HepG2 (cell line): ENCODE results near the gene AXIN1. TPM values are rescaled to one million over a fixed set of nuclear protein-coding genes. Genes with fewer than 3 reads are reported as not detected.

ENCODE experiments used
- CREB1 ChIP-seq, 2 experiments: fragments of 450-650 bp in 1 of 2; IDR thresholded peaks; 2 replicates each; pipeline ENCODE4 v1.6.1; 2016 to 2017; ENCODE audit warnings: control low read depth in 1 of 2, mild to moderate bottlenecking in 1 of 2, missing compliant biosample characterization in 1 of 2, missing genetic modification characterization in 1 of 2
- KDM2A ChIP-seq: sonication (generic); formaldehyde crosslinking; IDR thresholded peaks from 2 replicates; pipeline ENCODE4 v1.4.0; 2020; ENCODE audit warnings: low read depth, missing genetic modification reagents, borderline replicate concordance
- KLF6 ChIP-seq: IDR thresholded peaks from 2 replicates; pipeline ENCODE4 v1.8.0; 2016; ENCODE audit warnings: missing biosample characterization, missing genetic modification reagents
- PAX8 ChIP-seq: sonication (generic); formaldehyde crosslinking; IDR thresholded peaks from 2 replicates; pipeline ENCODE4 v1.8.0; 2022; ENCODE audit warnings: mild to moderate bottlenecking, missing genetic modification reagents, borderline replicate concordance
- PCBP1 ChIP-seq: fragments of 200-400 bp; formaldehyde crosslinking; IDR thresholded peaks from 2 replicates; pipeline ENCODE4 v1.6.1; 2017; ENCODE audit warnings: mild to moderate bottlenecking, low read depth, low read length, borderline replicate concordance
- POLR2A ChIP-seq, 2 experiments: IDR thresholded peaks; 2 replicates each; pipeline ENCODE4 v1.6.1; 2011; ENCODE audit warnings: low read depth in 2 of 2, low read length in 2 of 2, mild to moderate bottlenecking in 1 of 2, moderate library complexity in 1 of 2; ENCODE audit not compliant: insufficient read depth in 1 of 2
- RAD21 ChIP-seq: fragments of 450-650 bp; formaldehyde crosslinking; IDR thresholded peaks from 2 replicates; pipeline ENCODE4 v1.5.0; 2020; ENCODE audit warnings: mild to moderate bottlenecking
- SKI ChIP-seq: fragments of 450-650 bp; IDR thresholded peaks from one replicate; pipeline ENCODE4 v1.6.1; 2018; ENCODE audit warnings: mild to moderate bottlenecking; ENCODE audit not compliant: partially characterized antibody
- SPEN ChIP-seq: sonication (generic); formaldehyde crosslinking; IDR thresholded peaks from 2 replicates; pipeline ENCODE4 v1.5.1; 2020; ENCODE audit warnings: low read depth, mild to moderate bottlenecking, missing genetic modification reagents
- ZBTB7A ChIP-seq: sonication (generic); formaldehyde crosslinking; IDR thresholded peaks from 2 replicates; pipeline ENCODE4 v1.8.0; 2022; ENCODE audit warnings: mild to moderate bottlenecking, missing genetic modification reagents
- ZBTB7B ChIP-seq: sonication (generic); formaldehyde crosslinking; IDR thresholded peaks from 2 replicates; pipeline ENCODE4 v1.4.0; 2020; ENCODE audit warnings: missing genetic modification reagents
- ZIK1 ChIP-seq: sonication (generic); formaldehyde crosslinking; IDR thresholded peaks from 2 replicates; pipeline ENCODE4 v1.5.0; 2020; ENCODE audit warnings: mild to moderate bottlenecking, low read depth, missing genetic modification reagents, borderline replicate concordance
- ZNF253 ChIP-seq: sonication (generic); formaldehyde crosslinking; IDR thresholded peaks from 2 replicates; pipeline ENCODE4 v1.8.0; 2022; ENCODE audit warnings: mild to moderate bottlenecking, missing genetic modification reagents, borderline replicate concordance
- ZNF329 ChIP-seq: sonication (generic); formaldehyde crosslinking; IDR thresholded peaks from 2 replicates; pipeline ENCODE4 v1.9.0; 2021; ENCODE audit warnings: low read depth, mild to moderate bottlenecking, missing genetic modification reagents
- ZNF605 ChIP-seq: sonication (generic); formaldehyde crosslinking; IDR thresholded peaks from 2 replicates; pipeline ENCODE4 v1.8.0; 2022; ENCODE audit warnings: mild to moderate bottlenecking, missing genetic modification reagents
- polyA plus RNA-seq, 8 experiments: library from polyadenylated mRNA; depleted of rRNA in 3 of 8; stranded (reverse) in 7 of 8; unstranded in 1 of 8; fragments of >200 nt; fragmentation: Illumina TruSeq in 4 of 8; extraction: Trizol in 4 of 8; gene quantifications; 2 replicates each; pipeline versions ENCODE4 v1.2.1 to v1.2.3, GENCODE V29; 2011 to 2016; ENCODE audit warnings: low read depth in 4 of 8, missing spikeins in 1 of 8, mixed read lengths in 1 of 8; ENCODE audit not compliant: insufficient read depth in 1 of 8
- total RNA-seq, 5 experiments: library from RNA; depleted of rRNA; stranded (reverse); fragments of >200 nt; fragmentation: Illumina TruSeq; extraction: Trizol; gene quantifications; 2 replicates each; pipeline ENCODE4 v1.2.3, GENCODE V29; 2016; ENCODE audit warnings: low read depth in 1 of 5
- TF ChIP-seq, protein P1 (sequence below): sonication (generic); formaldehyde crosslinking; IDR thresholded peaks from 2 replicates; pipeline ENCODE4 v1.5.0; 2020; ENCODE audit warnings: missing genetic modification reagents
- TF ChIP-seq, protein P2 (sequence below): sonication (generic); formaldehyde crosslinking; IDR thresholded peaks from 2 replicates; pipeline ENCODE4 v1.5.0; 2020; ENCODE audit warnings: mild to moderate bottlenecking, missing genetic modification reagents, moderate library complexity
- TF ChIP-seq, protein P3 (sequence below): sonication (generic); formaldehyde crosslinking; conservative IDR thresholded peaks from 2 replicates; pipeline ENCODE4 v1.8.0; 2022; ENCODE audit warnings: low read depth, missing genetic modification reagents
- TF ChIP-seq, protein P4 (sequence below): sonication (generic); formaldehyde crosslinking; IDR thresholded peaks from 2 replicates; pipeline ENCODE4 v1.5.1; 2020; ENCODE audit warnings: missing genetic modification reagents, mild to moderate bottlenecking, borderline replicate concordance

The AXIN1 gene
- total and polyA plus RNA-seq, 2 of the 13 experiments (the other 11 are each of a cell fraction or from before 2014, with no cell fraction given) = 24.0 to 26.0 TPM

DNA sequence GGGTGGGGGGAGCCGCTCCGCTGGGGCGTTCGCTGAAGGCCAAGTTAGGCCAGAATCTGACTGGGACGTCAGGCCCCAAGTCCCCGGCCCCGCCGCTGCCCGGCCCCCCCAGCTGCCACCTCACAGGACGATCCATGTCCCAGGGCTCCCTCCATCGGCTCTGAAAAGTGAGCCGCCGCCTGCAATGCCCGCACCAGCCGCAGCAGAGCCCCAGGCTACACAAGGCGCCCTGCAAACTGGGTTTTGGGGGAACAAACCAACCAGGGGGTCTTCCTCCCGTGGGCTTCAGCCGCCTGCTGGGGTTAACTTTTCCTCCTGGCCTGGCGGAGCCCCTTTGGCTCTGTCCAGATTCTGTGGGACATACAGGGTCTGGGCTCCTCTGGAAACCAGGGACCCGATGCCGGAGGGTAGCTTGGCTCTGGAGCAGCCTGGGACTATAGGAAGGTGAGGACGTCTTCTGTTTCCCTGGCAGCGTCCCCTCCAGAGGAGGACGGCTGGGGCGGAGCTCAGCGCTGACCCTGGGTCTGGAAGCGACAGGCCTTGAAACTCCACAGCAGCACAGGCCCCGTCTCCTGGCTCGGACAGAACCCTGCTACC is 45.3 kb upstream of the AXIN1 start (continued):
- TF ChIP-seq, protein P1, sequence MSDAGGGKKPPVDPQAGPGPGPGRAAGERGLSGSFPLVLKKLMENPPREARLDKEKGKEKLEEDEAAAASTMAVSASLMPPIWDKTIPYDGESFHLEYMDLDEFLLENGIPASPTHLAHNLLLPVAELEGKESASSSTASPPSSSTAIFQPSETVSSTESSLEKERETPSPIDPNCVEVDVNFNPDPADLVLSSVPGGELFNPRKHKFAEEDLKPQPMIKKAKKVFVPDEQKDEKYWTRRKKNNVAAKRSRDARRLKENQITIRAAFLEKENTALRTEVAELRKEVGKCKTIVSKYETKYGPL = no peak
- TF ChIP-seq ZNF253 (CRISPR knock-in tag) = no peak
- TF ChIP-seq SKI = no peak
- no peak for TF ChIP-seq KLF6
- TF ChIP-seq, protein P2, sequence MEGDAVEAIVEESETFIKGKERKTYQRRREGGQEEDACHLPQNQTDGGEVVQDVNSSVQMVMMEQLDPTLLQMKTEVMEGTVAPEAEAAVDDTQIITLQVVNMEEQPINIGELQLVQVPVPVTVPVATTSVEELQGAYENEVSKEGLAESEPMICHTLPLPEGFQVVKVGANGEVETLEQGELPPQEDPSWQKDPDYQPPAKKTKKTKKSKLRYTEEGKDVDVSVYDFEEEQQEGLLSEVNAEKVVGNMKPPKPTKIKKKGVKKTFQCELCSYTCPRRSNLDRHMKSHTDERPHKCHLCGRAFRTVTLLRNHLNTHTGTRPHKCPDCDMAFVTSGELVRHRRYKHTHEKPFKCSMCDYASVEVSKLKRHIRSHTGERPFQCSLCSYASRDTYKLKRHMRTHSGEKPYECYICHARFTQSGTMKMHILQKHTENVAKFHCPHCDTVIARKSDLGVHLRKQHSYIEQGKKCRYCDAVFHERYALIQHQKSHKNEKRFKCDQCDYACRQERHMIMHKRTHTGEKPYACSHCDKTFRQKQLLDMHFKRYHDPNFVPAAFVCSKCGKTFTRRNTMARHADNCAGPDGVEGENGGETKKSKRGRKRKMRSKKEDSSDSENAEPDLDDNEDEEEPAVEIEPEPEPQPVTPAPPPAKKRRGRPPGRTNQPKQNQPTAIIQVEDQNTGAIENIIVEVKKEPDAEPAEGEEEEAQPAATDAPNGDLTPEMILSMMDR (CRISPR knock-in tag) = peak; percentile 37; the same call in 1 of the 2 replicates
- TF ChIP-seq ZBTB7A (CRISPR knock-in tag) = no peak
- peak; percentile 45; the same call in 1 of the 2 replicates for TF ChIP-seq RAD21 (CRISPR knock-in tag)
- TF ChIP-seq PAX8 (CRISPR knock-in tag) = no peak
- 0 out of 2 replicates have a peak, but pooled peaks have one; percentile 18 for TF ChIP-seq KDM2A (CRISPR knock-in tag)
- 0 out of 2 replicates have a peak, but pooled peaks have one; percentile 6 for TF ChIP-seq ZBTB7B (CRISPR knock-in tag)
- TF ChIP-seq, protein P3, sequence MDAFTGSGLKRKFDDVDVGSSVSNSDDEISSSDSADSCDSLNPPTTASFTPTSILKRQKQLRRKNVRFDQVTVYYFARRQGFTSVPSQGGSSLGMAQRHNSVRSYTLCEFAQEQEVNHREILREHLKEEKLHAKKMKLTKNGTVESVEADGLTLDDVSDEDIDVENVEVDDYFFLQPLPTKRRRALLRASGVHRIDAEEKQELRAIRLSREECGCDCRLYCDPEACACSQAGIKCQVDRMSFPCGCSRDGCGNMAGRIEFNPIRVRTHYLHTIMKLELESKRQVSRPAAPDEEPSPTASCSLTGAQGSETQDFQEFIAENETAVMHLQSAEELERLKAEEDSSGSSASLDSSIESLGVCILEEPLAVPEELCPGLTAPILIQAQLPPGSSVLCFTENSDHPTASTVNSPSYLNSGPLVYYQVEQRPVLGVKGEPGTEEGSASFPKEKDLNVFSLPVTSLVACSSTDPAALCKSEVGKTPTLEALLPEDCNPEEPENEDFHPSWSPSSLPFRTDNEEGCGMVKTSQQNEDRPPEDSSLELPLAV = no peak
- no peak for TF ChIP-seq SPEN
- 0 out of 2 replicates have a peak, but pooled peaks have one; percentile 12 for TF ChIP-seq CREB1 (IDR thresholded peaks at IDR 0.05)
- no peak for TF ChIP-seq CREB1 (CRISPR knock-in tag; IDR thresholded peaks at IDR 0.05)
- TF ChIP-seq ZNF605 (CRISPR knock-in tag) = 0 out of 2 replicates have a peak, but pooled peaks have one; percentile 30
- 0 out of 2 replicates have a peak, but pooled peaks have one; percentile 3 for TF ChIP-seq ZNF329 (CRISPR knock-in tag)
- 0 out of 2 replicates have a peak, but pooled peaks have one; percentile 59 for TF ChIP-seq PCBP1
- TF ChIP-seq, protein P4, sequence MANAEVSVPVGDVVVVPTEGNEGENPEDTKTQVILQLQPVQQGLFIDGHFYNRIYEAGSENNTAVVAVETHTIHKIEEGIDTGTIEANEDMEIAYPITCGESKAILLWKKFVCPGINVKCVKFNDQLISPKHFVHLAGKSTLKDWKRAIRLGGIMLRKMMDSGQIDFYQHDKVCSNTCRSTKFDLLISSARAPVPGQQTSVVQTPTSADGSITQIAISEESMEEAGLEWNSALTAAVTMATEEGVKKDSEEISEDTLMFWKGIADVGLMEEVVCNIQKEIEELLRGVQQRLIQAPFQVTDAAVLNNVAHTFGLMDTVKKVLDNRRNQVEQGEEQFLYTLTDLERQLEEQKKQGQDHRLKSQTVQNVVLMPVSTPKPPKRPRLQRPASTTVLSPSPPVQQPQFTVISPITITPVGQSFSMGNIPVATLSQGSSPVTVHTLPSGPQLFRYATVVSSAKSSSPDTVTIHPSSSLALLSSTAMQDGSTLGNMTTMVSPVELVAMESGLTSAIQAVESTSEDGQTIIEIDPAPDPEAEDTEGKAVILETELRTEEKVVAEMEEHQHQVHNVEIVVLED (CRISPR knock-in tag) = peak; percentile 41; the same call in 1 of the 2 replicates
- peak in 1 of 2 experiments; percentile 5; a peak in 2 of 4 replicates for TF ChIP-seq POLR2A (IDR thresholded peaks at IDR 0.05; ENCODE audit: insufficient read depth in 1 of 2, low read depth in 2 of 2, low read length in 2 of 2)
- TF ChIP-seq ZIK1 = 0 out of 2 replicates have a peak, but pooled peaks have one; percentile 3
